HG03520 (cell line): ENCODE measurements around the gene COL4A2.

ENCODE experiments used
- ATAC-seq: cut with Tn5 transposase; IDR thresholded peaks from one replicate; pipeline ENCODE4 v1.9.1; 2021; ENCODE audit warnings: mild to moderate bottlenecking, moderate library complexity; ENCODE audit not compliant: unreplicated experiment

The COL4A2 gene

GRCh38 chr13:110306960-110307766, at the start of gene COL4A2, which contains the start of gene COL4A1:
COL4A2 (plus strand) TSS chr13:110307284; CDS start chr13:110307904, 620 bp downstream.
COL4A1 (minus strand) TSS chr13:110307157; CDS start chr13:110307027, 130 bp downstream.
- no peak for ATAC-seq

- no peak for ATAC-seq
These were observed 49.7 kb upstream of the COL4A2 start for GRCh38 chr13:110257408-110257807.

GRCh38 chr13:110258876-110259631, 48.0 kb upstream of the COL4A2 start:
- ATAC-seq, result no peak

- ATAC-seq, result no peak
These were observed 47.4 kb upstream of the COL4A2 start for GRCh38 chr13:110259651-110260050.

- no peak for ATAC-seq
These were observed 45.7 kb upstream of the COL4A2 start for GRCh38 chr13:110261166-110262081.

GRCh38 chr13:110262082-110262436, 45.0 kb upstream of the COL4A2 start:
- no peak for ATAC-seq

- ATAC-seq, result no peak
These were observed 44.4 kb upstream of the COL4A2 start for GRCh38 chr13:110262508-110263291.

- no peak for ATAC-seq
These were observed 43.7 kb upstream of the COL4A2 start for GRCh38 chr13:110263404-110263803.

GRCh38 chr13:110263888-110264287, 43.2 kb upstream of the COL4A2 start:
- no peak for ATAC-seq

GRCh38 chr13:110264685-110265275, 42.3 kb upstream of the COL4A2 start:
- ATAC-seq, result no peak

GRCh38 chr13:110265341-110265681, 41.8 kb upstream of the COL4A2 start:
- no peak for ATAC-seq

- ATAC-seq, result no peak
These were observed 41.2 kb upstream of the COL4A2 start for GRCh38 chr13:110265682-110266430.

- no peak for ATAC-seq
These were observed 40.7 kb upstream of the COL4A2 start for GRCh38 chr13:110266431-110266809.

- no peak for ATAC-seq
These were observed 40.1 kb upstream of the COL4A2 start for GRCh38 chr13:110266983-110267382.

GRCh38 chr13:110268061-110268460, 39.0 kb upstream of the COL4A2 start:
- no peak for ATAC-seq

- ATAC-seq, result no peak
These were observed 38.4 kb upstream of the COL4A2 start for GRCh38 chr13:110268576-110269185.

GRCh38 chr13:110269509-110270185, 37.4 kb upstream of the COL4A2 start:
- no peak for ATAC-seq

- no peak for ATAC-seq
These were observed 36.6 kb upstream of the COL4A2 start for GRCh38 chr13:110270507-110270906.
